Stimulated activated CD8-positive, alpha-beta memory T cell treated with anti-CD3 and anti-CD28 coated beads, Interleukin-4, amount 100 ng/mL, for 48 hours (primary cell): Measurements from ENCODE around the gene NAT14.
"Not testable (repeated sequence)": the region's sequence is repeated elsewhere in the genome, so short reads cannot be mapped to it uniquely, and the experiment has no call there.

ENCODE experiments used
- DNase-seq: peaks from one replicate; pipeline ENCODE4 v3.0.0-alpha.2; 2020

Gene NAT14, protein sequence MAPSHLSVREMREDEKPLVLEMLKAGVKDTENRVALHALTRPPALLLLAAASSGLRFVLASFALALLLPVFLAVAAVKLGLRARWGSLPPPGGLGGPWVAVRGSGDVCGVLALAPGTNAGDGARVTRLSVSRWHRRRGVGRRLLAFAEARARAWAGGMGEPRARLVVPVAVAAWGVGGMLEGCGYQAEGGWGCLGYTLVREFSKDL

DNA sequence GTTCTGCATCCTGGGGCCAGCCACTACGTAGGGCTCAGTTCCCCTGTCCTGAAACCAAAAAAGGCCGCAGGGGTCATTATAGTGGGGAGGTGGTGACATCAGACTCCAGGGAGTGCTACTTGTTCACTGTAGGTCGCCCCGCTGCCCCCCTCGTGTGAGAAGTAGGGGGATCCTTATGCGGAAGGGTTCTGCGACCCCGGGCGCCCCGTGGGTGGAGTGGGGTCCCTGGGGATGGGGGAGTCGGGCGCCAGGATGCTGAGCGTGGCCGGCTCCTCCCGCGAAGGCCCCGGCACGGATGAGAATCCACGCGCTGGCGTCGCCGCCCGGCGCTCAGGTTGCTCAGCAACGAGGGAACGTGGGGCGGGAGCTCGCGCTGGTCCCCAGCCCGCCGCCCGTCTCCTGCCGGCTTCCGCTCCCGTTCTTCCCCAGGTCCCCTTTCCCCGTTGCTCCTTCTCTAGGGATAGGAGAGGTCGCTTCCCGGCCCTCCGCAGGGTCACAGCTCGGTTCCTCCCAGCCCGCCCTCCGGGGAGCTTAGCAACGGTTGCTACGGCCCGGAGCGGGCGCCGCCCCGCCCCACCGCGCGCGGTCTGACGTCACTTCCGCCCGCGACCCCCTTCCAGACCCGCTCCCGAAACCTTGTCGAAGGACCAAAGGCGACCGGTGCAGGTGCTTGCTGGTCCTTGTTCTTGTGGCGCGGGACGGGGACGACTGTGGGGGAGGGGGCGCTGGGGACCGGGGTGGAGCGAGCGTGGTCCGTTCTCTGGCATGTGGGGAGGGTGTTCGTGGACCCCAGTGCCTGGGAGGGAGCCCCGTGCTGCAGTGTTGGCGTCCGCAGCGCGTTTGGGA lies at the start of gene NAT14:
Gene NAT14, plus strand, starts transcription at position 596 of the 846 bp plus-strand sequence. CDS start 521 bp downstream, outside the sequence.
- DNase-seq: peak; percentile 82

DNA sequence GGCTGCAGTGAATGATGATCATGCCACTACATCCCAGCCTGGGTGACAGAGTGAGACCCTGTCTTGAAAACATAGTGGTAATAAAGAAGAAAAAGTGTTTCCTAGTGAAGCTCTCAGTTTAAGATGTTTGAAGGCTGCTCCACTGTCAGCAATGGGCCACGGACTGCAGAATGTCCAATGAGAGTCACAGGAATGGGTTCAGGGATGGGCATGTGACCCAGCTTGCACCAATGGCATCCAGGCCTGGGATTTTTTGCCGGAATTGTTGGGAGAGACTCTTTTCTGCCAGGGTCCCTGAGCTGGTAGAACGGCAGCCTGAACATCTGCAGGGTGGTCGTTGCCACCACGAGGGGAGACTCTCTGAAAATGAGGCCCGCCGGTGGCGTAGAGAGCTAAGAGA lies 48.1 kb upstream of the NAT14 start:
- no peak for DNase-seq

DNA sequence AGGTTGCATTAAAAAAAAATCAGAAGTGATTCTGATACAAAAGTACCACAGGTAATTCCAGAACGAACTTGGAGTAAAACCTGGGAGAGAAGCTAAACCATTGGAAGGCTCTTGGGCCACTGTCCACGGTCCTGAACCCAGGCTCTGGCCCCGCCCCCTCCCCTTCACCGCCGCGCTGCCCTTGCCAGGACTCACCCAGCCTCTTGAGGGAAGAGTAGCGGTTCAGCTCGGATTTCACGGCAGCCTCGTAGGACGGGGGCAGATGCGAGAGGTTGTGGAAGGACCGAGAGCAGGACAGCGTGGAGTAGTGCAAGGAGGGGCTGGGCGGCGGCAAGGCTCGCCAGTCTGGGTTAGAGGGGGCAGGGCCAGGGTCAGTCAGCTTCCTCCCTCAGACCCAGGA lies 47.6 kb upstream of the NAT14 start:
- peak; percentile 56 for DNase-seq

DNA sequence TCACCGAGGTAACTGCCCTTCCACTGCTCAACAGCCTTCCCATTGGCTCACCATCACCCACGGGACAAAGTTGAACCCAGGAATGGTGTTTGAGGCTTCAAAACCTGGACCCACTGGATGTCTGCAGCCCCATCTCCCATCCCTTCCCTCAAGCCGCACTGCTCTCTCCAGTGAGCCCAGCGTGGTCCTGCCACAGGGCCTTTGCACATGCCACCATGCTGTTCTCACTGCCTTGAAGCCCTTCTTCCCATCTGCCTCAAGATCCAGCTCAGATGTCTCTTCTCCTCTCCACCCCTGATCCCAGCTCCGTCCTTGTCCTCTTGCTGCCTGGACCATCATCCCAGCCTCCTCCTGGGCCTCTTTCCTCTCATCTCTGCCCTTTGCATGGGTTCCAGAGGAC lies 45.9 kb upstream of the NAT14 start:
- no peak for DNase-seq

DNA sequence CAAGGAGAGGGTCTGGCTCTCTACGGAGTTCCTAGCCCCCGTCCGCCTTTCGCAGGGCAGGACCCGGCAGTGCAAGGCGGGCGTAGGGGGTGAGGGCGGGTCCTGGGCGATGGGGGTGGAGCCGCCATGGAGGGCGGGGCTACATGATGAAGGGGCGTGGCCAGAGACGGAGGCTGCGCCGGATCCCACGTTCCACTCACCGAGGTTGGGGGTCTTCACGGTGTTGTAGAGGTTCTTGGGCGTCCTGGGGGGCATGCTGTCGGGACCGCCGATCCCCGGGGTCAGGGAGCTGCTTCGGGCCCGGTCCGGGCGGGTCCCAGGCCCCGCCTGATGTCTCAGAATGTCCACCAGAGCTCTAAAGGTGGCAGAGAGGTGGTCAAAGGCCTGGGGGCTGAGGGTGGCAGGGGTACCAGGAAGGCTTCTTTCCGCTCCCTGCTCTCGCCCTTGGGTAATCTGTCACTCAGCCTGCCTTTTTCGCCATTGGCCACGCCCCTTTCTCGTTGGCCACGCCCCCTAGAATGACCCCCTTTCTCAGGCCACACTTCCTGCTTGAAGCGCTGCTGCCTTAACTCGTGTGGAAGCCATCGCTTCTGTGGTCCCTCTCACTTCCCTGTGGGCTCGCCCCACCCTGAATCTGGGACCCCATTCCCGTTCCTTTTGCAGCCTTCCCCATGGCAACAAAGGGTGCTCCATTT lies 44.4 kb upstream of the NAT14 start:
- peak; percentile 67 for DNase-seq

DNA sequence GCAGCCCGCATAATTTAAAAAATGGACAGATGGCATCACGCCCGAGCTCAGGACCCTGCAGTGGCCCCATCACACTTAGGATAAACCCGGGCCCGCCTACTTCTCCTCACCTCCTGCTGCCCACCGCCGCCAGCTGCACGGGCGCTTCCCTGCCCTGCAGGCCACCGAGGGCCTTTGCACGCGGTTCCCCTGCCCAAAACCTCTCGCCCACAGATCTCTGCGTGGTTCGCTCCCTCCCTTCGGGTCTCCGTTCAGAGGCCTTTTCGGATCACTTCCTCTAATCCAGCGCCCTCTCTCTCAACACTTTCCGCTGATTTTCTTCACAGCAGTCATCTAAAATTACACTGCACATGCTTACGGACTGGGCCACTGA lies 43.7 kb upstream of the NAT14 start:
- no peak for DNase-seq

DNA sequence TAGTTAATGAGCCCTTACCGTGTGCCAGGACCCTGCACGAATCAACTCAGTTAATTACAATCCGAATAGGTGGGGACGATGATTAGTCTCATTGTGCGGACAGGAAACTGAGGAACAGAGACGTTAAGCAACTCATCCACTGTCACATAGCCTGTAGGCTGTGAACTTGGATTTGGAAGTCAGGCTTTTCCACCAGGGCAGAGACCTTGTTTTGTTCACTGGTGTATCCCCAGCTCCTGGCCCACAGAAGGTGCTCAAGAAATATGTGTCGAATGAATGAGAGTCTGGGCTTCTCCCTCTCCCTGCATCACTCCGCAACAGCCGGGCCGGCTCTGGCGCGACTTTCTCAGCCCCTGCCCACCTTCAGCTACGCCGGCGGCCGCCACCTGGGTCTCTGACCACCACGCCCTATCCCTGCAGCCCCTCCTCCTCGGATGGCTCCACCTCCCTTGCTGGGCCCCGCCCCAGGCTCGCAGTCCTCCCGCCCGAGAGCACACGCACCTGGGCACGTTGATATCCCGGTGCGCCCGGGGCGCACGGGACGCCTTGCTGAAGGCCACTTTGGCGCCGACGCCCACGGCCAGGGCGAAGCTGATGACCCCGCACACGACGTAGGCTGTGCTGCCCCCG lies 43.2 kb upstream of the NAT14 start:
- DNase-seq: peak; percentile 50

DNA sequence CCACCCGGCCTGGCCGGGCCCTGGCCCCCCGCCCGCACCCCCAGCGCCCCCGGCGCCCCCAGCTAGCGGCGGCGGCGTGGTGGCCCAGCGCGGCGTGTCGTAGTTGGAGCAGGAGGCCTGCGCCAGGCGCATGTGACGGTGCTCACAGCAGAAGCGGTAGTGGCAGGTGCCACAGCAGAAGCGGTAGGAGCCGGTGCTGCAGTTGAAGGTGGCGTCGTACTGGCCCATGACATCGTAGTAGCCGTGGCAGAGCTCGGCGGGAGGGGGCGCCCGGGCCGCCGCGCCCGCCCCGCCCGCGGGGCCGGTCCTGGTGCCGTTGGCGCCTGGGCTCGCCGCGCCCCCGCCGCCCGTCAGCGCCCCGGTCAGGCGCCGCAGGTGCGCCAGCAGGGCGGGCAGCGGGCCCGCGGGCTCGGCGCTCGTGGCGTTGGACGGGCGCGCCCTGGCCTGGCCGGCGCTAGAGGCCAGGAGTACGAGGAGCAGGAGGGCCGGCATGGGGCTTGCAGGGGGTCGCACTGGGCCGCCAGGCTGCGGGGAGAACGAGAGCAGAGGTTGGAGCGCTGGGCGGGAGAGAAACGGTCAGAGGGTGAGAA lies 42.5 kb upstream of the NAT14 start:
- no peak for DNase-seq

DNA sequence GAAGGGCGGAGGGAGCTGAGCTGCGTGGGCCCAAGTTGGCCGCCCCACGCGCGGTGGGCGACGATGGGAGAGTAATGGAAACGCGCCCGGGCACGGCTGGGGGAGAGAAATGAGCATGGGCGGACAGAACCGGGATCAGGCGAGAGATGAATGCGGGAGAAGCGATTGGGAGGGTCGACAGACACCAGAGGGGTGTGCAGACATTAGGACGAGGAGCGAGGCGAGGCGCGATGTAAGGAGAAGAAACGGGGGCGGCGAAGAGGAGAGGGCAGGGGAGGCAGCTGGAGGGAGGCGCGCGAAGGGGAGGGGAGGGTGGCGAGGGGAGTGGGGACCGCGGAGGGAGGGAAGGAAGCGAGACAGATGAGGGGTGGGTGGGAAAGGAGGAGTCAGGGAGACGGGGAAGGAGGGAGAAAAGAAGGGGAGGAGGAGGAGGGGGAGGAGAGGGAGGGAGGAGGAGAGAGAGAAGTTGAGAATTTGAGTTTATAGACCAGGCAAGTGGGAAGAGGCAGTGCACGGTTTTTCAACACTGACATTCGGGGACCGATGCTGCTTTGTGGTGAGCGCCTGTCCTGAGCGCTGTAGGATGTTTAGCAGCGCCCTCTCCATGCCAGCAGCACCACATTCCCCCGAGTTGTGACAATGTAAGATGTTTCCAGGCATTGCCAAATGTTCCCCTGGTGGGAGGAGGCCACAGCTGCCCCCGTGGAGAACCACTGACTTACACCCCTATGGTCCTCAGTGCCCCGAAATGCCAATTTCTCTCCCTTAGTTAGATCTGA lies 41.8 kb upstream of the NAT14 start, which contains the start of gene SHISA7:
Gene SHISA7, minus strand, starts transcription at position 256 of the 779 bp plus-strand sequence. CDS start 437 bp downstream, outside the sequence.
- no peak for DNase-seq

DNA sequence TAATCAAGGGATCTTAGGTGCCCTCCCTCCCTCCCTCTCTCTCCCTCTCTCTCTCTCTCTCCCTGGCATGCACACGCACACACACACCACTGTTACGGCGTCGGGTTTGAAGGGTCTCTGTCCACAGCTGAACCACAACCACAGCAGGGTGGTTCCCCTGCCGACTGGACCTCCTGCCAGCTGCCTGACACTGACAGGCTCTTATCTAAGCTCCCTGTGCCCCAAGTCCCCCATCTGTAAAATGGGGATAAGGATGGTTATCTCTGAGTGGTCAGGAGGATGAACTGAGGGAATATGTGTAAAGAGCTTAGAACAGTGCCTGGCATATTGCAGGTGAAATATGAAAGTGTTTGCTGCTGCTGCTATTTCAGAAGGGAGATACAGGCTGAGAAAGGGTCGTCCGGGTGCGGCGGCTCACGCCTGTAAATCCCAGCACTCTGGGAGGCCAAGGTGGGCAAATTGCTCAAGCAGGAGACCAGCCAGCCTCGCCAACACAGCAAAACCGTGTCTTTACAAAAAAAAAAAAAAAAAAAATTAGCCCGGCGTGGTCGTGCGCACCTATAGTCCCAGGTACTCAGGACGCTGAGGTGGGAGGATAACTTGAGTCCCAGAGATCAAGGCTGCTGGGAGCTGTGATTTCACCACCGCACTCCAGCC lies 41.0 kb upstream of the NAT14 start:
- DNase-seq: no peak

DNA sequence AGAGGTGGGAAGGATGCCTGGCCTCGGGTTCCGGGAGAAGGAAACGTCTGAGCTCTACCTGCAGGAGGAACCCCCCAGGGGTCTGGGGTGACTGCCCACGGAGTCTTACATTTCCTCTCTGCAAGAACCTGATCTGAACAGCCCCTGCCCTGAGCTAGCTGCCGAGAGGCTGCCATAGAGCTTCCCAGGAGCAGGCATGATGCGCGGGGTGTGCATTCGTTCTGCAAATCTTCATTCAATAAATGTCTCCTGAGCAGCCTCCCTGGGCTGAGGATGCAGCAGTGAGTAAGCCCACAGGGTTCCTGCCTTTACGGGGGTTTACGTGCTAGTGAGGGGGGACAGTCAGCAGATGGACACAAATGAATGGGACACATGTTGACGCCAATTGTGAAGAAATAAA lies 40.3 kb upstream of the NAT14 start:
- DNase-seq: no peak

DNA sequence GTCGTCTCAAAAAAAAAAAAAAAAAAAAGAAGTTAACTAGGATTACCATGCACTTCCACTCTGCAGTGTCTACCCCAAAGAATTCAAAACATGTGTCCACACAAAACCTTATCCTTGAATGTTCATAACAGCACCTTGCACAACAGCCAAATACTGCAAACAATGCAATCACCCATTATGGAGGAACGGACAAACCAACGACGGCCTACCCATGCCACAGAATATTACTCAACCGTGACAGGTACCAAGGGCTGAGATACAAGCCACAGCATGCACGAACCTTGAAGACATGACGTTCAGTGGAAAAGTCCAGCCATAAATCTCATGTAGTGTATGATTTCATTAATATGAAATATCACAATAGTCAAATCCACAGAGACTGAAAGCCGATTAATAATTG lies 38.9 kb upstream of the NAT14 start:
- DNase-seq: no peak

DNA sequence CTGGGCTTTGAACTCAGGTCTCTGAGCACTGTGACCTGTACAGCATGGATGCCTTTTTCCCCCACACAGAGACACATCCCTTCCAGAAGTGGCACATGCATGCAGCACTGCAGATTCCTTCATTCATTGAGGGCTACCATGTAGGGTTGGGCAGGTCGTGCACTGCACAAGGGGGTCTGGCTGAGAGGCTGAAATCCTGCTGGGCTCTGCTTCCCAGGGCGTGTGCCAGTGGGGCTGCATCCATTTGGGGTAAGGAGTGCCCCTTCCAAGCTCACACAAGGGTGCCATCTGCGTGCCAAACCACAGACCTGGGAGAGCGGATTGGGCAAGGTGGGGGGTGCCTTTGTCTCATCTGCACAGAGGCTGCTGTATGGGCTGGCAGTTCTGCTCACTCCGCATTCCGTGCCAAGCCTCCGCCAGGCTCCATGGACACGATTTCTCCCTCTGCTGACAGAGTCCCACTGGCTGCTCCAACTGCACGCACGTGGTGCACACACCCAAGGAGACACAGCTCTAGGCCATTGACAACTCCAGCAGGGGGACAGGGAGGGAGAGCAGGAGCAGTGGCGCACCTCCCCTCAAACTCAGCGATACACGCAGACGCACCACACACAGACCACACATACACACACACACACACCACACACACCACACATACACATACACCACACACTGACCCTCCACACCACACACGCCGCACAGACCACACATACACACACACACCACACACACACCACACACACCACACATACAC lies 37.4 kb upstream of the NAT14 start:
- no peak for DNase-seq

DNA sequence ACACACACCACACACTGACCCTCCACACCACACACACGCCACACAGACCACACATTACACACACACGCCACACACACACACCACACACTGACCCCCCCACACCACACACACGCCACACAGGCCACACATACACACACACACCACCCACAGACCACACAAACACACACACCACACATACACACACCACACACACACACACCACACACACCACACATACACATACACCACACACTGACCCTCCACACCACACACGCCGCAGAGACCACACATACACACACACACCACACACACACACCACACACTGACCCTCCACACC lies 36.9 kb upstream of the NAT14 start:
- DNase-seq: not testable (repeated sequence)

DNA sequence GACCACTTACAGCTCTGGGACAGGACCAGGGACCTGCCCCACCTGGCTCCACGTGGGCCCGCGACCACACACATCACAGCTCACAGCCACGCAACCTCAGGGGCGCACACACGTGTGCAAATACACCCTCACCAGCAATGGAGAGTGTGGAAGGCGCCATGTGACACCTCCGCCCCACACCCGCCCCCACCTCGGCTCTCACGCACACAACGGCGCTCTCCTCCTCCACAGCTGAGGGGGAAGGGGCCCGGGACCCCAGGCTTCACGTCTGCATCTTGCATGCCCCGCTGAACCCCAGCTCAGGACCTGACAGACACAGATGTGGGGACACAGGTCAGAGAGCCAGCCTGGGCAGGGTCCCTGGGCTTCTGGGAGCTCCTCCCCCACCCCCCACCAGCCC lies 35.5 kb upstream of the NAT14 start:
- DNase-seq: no peak

DNA sequence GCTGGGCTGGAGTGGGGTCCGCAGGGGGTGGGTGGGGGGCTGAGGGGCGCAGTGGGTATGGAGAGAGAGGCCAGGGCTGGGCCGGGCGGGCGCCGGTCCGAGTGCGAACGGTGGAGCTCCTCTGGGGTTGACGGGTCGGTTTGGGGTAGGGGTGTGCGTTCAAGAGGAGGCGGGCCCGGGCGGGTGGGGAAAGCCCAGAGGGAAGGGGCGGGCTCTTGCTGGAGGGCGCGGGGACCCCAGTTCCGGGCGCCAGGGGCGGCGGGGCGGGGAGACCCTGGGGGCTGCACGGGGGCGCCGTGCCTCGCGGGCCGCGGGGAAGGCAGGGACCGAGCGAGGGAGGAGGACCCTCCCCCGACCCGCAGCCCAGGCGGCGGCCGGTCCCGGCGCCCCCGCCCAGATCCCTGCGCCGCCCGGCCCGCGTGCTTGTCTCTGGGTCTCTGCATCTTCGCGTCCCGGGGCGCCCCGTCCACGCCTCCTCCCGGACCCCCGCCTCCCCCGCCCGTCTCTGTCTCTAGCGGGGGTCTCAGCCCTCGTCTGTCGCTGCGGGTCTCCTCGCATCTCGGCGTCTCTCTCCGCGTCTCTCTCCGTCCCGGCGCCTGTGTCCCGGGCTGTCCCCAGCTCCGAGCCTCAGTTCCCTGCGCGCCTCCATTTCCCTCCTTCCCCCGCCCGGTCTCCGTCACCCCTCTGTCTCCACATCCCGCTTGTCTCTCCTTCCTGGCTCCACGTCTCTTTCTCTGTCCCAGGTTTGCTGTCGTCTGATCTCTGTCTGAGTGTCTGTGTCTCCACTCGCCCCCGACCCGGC lies 33.6 kb upstream of the NAT14 start:
- DNase-seq: no peak

DNA sequence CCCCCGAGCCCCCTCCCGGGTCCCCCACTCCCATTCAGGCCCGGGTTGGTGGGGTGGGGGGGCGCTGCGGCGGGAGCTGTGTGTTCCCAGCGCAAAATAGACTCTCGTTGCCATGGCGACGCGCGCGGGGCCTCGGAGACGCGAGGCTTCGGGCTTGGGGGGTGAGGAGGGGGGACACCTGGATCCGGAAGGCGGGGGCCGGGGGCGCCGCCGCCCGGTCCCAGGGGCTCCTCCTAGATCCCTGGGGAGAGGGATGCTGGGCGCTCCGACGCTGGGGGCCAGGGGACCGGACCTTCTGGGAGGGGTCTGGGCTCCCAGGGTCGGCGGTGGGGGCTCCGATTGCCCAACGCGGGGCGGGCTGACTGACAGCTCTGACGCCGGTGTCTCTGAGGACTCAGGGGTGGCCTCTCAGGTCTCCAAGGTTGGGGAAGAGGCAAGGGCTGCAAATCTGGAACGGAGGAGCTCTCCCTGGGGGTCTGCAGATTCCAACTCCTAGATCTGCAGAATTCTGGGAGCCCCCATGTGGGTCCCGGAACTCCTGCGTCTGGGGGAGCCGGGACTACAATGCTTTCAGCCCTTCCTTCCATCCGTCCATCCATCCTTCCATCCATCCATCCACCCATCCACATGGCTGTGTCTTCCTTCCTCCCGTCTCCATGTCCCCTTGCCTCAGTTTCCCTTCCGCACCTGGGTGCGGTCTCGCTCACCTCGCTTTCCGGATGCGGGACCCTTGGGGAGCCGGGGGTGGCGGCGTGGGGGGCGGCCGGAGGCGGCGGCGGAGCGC lies 32.8 kb upstream of the NAT14 start:
- no peak for DNase-seq

DNA sequence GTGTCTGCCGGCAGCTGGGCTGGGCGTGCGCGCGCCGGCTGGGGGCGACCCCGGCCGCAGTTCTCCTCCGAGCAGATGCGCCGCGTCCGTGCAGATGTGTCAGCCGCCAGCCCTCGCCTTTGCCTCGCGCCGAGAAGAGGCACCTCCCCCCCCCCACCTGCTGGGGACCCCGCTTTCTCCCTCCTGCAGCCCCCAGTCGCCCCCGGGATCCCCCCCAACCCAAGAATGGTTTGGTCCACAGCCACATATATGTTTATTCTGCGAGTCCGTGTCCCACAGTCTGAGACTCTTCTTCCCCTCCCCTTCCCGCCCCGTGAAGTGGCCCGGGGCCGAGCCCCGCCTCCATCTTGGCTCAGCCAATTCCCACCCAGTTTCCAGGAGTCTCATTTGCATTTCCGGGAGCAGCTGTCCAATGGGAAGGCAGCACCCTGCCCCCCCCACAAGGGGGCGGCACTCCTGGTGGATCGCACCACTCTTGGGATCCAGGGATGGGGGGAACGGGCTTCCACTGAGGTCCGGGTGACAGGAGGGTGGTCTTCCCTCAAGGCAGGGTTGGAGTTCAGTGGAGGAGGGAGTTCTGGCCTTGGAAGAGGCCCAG lies 32.1 kb upstream of the NAT14 start:
- peak; percentile 65 for DNase-seq
